GM12878 (cell line): ENCODE measurements around the gene SORBS1.

Source experiments
- CBX3 ChIP-seq: fragments of 200-600 bp; sonication (generic); IDR thresholded peaks from 2 replicates; pipeline ENCODE4 v1.6.1; 2016; ENCODE audit warnings: low read depth, borderline replicate concordance
- CREM ChIP-seq: IDR thresholded peaks from 2 replicates; pipeline ENCODE4 v1.6.1; 2014; ENCODE audit warnings: antibody characterized with exemption, low read depth
- GABPA ChIP-seq: IDR thresholded peaks from 2 replicates; pipeline ENCODE4 v1.6.1; 2014; ENCODE audit warnings: antibody characterized with exemption, low read depth, mild to moderate bottlenecking, inconsistent platforms
- NR2C1 ChIP-seq: fragments of 450-650 bp; IDR thresholded peaks from 2 replicates; pipeline ENCODE4 v1.6.1; 2017; ENCODE audit warnings: antibody characterized with exemption, mild to moderate bottlenecking, moderate library complexity
- NRF1 ChIP-seq: conservative IDR thresholded peaks from 2 replicates; pipeline ENCODE4 v1.6.1; 2011; ENCODE audit warnings: mild to moderate bottlenecking, low read depth, low read length, improper control_type of control experiment
- POLR2A ChIP-seq: IDR thresholded peaks from 2 replicates; pipeline ENCODE4 v1.6.1; 2011; ENCODE audit warnings: low read depth, mild to moderate bottlenecking, low read length
- RBBP5 ChIP-seq: fragments of 200-600 bp; sonication (generic); conservative IDR thresholded peaks from 2 replicates; pipeline ENCODE4 v1.6.1; 2016
- RCOR1 ChIP-seq: conservative IDR thresholded peaks from 2 replicates; pipeline ENCODE4 v1.6.1; 2012; ENCODE audit warnings: low read depth, low read length, improper control_type of control experiment
- SIN3A ChIP-seq: IDR thresholded peaks from 2 replicates; pipeline ENCODE4 v1.6.1; 2012; ENCODE audit warnings: low read depth, low read length, improper control_type of control experiment
- ZNF24 ChIP-seq: fragments of 450-650 bp; IDR thresholded peaks from 2 replicates; pipeline ENCODE4 v1.6.1; 2017; ENCODE audit warnings: antibody characterized with exemption, mild to moderate bottlenecking

GRCh38 chr10:95454940-95455339, 106.2 kb downstream of the SORBS1 start:
- no peak for TF ChIP-seq CBX3
- no peak for TF ChIP-seq NRF1
- TF ChIP-seq RBBP5 = no peak
- TF ChIP-seq RCOR1 = no peak
- TF ChIP-seq CREM = no peak
- TF ChIP-seq ZNF24 = no peak
- no peak for TF ChIP-seq GABPA
- no peak for TF ChIP-seq SIN3A
- no peak for TF ChIP-seq POLR2A
- no peak for TF ChIP-seq NR2C1
